DND-41 (cell line): ENCODE results near the gene GALR3.

Source experiments
- ATAC-seq: fragments of 200-7000 bp; cut with Tn5 transposase; 3 replicates; pipeline ENCODE4 v1.9.1; 2021; ENCODE audit warnings: low read depth; ENCODE audit not compliant: insufficient read depth
- DNase-seq: peaks from one replicate; pipeline ENCODE4 v3.0.0-alpha.2; 2020
- H2AFZ ChIP-seq: 2 replicates; pipeline ENCODE4 v1.6.0; 2012; ENCODE audit warnings: low read depth, low read length
- H3K27ac ChIP-seq: 2 replicates; pipeline ENCODE4 v1.5.1; 2012; ENCODE audit warnings: low read length, inconsistent platforms
- H3K27me3 ChIP-seq: fragments of 200-600 bp; sonication (generic); 2 replicates; pipeline ENCODE4 v1.6.0; 2012; ENCODE audit warnings: low read length, mild to moderate bottlenecking, inconsistent platforms; ENCODE audit not compliant: insufficient read depth, poor library complexity
- H3K36me3 ChIP-seq: 2 replicates; pipeline ENCODE4 v1.5.1; 2012; ENCODE audit warnings: low read length, inconsistent platforms; ENCODE audit not compliant: insufficient read depth
- H3K4me1 ChIP-seq: 2 replicates; pipeline ENCODE4 v1.5.1; 2012; ENCODE audit warnings: mild to moderate bottlenecking, low read length; ENCODE audit not compliant: insufficient read depth
- H3K4me2 ChIP-seq: 2 replicates; pipeline ENCODE4 v1.6.0; 2012; ENCODE audit warnings: mild to moderate bottlenecking, moderate library complexity, low read length, inconsistent platforms; ENCODE audit not compliant: insufficient read depth
- H3K4me3 ChIP-seq, 2 experiments: fragments of 200-600 bp in 1 of 2; shearing (Covaris generic) in 1 of 2; 2 replicates each; pipeline ENCODE4 v1.5.1; 2012 to 2016; ENCODE audit warnings: inconsistent platforms in 2 of 2, low read length in 2 of 2, mild to moderate bottlenecking in 2 of 2, low read depth in 1 of 2, moderate library complexity in 1 of 2
- H3K79me2 ChIP-seq: 2 replicates; pipeline ENCODE4 v1.6.0; 2012; ENCODE audit warnings: low read length, inconsistent platforms; ENCODE audit not compliant: insufficient read depth
- H3K9ac ChIP-seq: 2 replicates; pipeline ENCODE4 v1.6.0; 2012; ENCODE audit warnings: low read depth, mild to moderate bottlenecking, inconsistent platforms, low read length, moderate library complexity
- H3K9me3 ChIP-seq: 2 replicates; pipeline ENCODE4 v1.5.1; 2012; ENCODE audit warnings: low read length, moderate library complexity, mild to moderate bottlenecking, inconsistent platforms; ENCODE audit not compliant: insufficient read depth, severe bottlenecking
- H4K20me1 ChIP-seq: 2 replicates; pipeline ENCODE4 v1.6.0; 2012; ENCODE audit warnings: low read length; ENCODE audit not compliant: insufficient read depth
- EZH2 ChIP-seq: IDR thresholded peaks from 3 replicates; pipeline ENCODE4 v1.6.1; 2012; ENCODE audit warnings: borderline replicate concordance, low read depth, mild to moderate bottlenecking, moderate library complexity, low read length, inconsistent platforms; ENCODE audit not compliant: severe bottlenecking
- TF ChIP-seq, protein P1 (sequence below): IDR thresholded peaks from 2 replicates; pipeline ENCODE4 v1.5.1; 2012; ENCODE audit warnings: borderline replicate concordance, low read length, moderate library complexity, mild to moderate bottlenecking; ENCODE audit not compliant: poor library complexity, severe bottlenecking; ENCODE audit errors: extremely low read depth

Gene GALR3

DNA sequence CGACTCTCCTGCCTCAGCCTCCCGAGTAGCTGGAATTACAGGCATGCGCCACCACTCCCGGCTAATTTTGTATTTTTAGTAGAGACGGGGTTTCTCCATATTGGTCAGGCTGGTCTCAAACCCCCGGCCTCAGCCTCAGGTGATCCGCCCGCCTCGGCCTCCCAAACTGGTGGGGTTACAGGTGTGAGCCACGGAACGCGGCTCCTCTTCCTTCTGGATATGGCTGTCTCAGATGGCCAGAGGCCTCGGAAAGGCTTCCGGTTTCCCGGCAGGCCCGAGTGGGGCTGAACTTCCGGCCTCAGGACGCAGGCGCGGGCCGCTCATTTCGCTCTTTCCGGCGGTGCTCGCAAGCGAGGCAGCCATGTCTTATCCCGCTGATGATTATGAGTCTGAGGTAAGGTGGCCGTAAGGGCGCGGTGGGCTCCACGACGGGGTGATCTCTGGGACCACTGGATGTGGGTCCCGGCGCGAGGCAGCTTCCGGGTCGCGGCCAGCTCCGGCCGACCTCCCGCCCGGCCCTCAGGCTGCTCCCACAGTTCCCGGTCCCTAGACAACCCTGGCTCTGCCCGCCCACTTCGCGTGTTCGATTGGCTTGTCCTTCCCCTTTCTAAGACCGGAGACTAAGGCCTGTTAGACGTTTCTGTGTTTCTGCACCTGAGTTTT is 26.0 kb downstream of the GALR3 start, which contains the start of gene EIF3L:
TSS of gene EIF3L (plus strand) at position 331 of the 663 bp plus-strand sequence. CDS start at position 362, 31 bp downstream.
- peak within 1 kb of the TSS; percentile 87 for H3K27ac ChIP-seq
- no peaks in the 10 kb centered on the region for H3K27me3 ChIP-seq
- H3K9ac ChIP-seq = peak within 1 kb of the TSS; percentile 88
- peaks cover 22% of the 10 kb centered on the region for H4K20me1 ChIP-seq
- H3K9me3 ChIP-seq = peaks cover 6% of the 10 kb centered on the region
- TF ChIP-seq, protein P1, sequence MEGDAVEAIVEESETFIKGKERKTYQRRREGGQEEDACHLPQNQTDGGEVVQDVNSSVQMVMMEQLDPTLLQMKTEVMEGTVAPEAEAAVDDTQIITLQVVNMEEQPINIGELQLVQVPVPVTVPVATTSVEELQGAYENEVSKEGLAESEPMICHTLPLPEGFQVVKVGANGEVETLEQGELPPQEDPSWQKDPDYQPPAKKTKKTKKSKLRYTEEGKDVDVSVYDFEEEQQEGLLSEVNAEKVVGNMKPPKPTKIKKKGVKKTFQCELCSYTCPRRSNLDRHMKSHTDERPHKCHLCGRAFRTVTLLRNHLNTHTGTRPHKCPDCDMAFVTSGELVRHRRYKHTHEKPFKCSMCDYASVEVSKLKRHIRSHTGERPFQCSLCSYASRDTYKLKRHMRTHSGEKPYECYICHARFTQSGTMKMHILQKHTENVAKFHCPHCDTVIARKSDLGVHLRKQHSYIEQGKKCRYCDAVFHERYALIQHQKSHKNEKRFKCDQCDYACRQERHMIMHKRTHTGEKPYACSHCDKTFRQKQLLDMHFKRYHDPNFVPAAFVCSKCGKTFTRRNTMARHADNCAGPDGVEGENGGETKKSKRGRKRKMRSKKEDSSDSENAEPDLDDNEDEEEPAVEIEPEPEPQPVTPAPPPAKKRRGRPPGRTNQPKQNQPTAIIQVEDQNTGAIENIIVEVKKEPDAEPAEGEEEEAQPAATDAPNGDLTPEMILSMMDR = no peak
- TF ChIP-seq EZH2 = no peak
- ATAC-seq (peak; percentile 80), DNase-seq (peak; percentile 92)
- H3K4me3 ChIP-seq = peak within 1 kb of the TSS; percentile 97 to 98
- peaks cover 43% of the 10 kb centered on the region for H3K36me3 ChIP-seq
- peaks cover 68% of the 10 kb centered on the region for H3K79me2 ChIP-seq
- peak within 1 kb of the TSS; percentile 92 for H2AFZ ChIP-seq
- H3K4me2 ChIP-seq = peak within 1 kb of the TSS; percentile 99
- H3K4me1 ChIP-seq = peaks cover 48% of the 10 kb centered on the region

DNA sequence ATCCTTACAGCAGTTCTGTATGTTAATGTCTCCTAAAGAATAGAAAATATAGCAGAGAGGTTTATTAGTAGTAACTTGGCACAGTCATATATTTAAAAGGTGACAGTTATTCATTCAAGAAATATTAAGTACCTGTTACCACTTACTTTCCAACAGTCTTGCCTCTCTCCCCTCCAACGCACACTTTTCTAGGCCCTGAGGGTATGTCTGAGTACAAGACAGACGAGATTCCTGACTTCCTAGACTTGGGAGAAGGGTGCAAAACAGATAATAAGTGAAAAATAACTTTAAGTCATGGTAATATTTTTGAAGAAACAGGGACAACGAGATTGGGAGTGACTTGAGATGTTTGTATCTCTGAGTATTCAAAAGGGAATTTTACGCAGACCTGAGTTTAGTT is 27.6 kb downstream of the GALR3 start:
- Histone ChIP-seq H3K9ac (peak overlapping the region; percentile 88; the same call in 1 of the 2 replicates), H3K9me3 (no peaks in the 10 kb centered on the region), H3K79me2 (peaks cover 83% of the 10 kb centered on the region), H3K4me3 (peak overlapping the region in 1 of 2 experiments; percentile 97; a peak in 2 of 4 replicates), H3K4me2 (peak overlapping the region; percentile 99), H3K36me3 (peaks cover 59% of the 10 kb centered on the region), H3K27ac (no peak overlapping the region), H3K4me1 (peaks cover 42% of the 10 kb centered on the region), H2AFZ (no peak overlapping the region), H3K27me3 (no peaks in the 10 kb centered on the region), H4K20me1 (peaks cover 34% of the 10 kb centered on the region)
- no peak for DNase-seq
- no peak for ATAC-seq
- TF ChIP-seq, protein P1 = no peak
- no peak for TF ChIP-seq EZH2

DNA sequence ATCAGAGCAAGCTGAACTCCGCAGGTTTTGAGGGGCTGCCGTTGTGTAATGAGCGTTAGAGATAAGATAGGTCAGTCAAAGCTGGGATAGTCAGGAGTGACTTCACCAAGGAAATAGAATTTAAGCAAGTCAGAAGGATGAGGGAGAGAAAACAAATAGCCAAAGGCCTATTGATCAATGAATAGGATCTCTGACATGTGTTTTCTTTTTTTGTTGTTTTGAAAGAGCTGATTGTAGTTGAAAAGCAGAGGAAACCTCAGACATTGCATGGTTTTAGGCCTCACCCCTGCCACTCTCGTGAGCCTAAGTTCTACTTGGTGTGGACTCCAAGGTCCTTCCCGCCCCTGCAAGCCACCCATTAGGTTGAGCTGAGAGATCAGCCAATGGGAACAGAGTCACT is 29.2 kb downstream of the GALR3 start:
- peaks cover 88% of the 10 kb centered on the region for H3K79me2 ChIP-seq
- no peak for TF ChIP-seq EZH2
- TF ChIP-seq, protein P1 = no peak
- H3K27me3 ChIP-seq = no peaks in the 10 kb centered on the region
- no peak overlapping the region for H3K27ac ChIP-seq
- H3K36me3 ChIP-seq = peaks cover 71% of the 10 kb centered on the region
- H4K20me1 ChIP-seq = peaks cover 34% of the 10 kb centered on the region
- H3K4me1 ChIP-seq = peaks cover 42% of the 10 kb centered on the region
- no peak overlapping the region for H3K9ac ChIP-seq
- H3K9me3 ChIP-seq = no peaks in the 10 kb centered on the region
- peak overlapping the region; percentile 13; the same call in 1 of the 2 replicates for H3K4me2 ChIP-seq
- ATAC-seq (no peak), DNase-seq (no peak)
- no peak overlapping the region for H2AFZ ChIP-seq
- H3K4me3 ChIP-seq = no peak overlapping the region
